ENCODE results near the gene WIPI1.

DNA sequence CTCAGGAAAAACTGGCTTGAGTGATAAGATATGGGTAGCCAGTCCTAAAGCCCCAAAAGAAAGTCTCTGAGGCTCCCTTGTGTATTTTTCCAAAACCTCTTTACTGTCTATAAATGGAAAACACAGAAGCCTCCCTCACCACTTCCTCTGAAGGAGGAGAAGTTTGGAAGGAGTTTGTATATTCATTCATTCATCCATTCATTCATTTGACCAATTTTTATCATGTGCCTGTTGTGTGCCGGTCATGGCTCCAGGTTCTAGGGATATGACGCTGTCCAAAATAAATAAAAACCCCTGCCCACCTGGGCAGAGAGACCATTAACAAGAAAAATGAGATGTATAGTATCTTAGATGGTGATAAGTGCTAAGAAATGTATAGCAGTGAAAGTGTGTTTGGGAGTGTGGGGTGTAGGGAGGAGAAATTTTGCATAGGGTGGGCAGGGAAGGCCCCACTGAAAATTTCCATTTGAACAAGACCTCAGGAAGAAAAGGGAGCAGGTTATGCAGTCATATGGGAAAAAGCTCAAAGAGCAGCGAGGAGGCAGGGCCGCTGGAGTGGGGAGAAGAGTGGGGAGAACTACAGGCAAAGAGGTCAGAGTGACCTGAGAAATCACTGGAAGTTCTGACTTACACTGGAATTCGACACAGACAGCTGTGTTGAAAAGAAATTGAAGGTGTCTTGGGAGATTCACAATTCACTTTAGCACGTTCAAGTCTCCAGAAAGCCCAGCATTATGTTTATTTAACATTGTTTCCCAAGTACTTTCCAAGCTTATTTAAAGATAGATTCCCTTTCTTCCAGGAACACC lies 6.1 kb upstream of the WIPI1 start:
- TF ChIP-seq, protein P1, sequence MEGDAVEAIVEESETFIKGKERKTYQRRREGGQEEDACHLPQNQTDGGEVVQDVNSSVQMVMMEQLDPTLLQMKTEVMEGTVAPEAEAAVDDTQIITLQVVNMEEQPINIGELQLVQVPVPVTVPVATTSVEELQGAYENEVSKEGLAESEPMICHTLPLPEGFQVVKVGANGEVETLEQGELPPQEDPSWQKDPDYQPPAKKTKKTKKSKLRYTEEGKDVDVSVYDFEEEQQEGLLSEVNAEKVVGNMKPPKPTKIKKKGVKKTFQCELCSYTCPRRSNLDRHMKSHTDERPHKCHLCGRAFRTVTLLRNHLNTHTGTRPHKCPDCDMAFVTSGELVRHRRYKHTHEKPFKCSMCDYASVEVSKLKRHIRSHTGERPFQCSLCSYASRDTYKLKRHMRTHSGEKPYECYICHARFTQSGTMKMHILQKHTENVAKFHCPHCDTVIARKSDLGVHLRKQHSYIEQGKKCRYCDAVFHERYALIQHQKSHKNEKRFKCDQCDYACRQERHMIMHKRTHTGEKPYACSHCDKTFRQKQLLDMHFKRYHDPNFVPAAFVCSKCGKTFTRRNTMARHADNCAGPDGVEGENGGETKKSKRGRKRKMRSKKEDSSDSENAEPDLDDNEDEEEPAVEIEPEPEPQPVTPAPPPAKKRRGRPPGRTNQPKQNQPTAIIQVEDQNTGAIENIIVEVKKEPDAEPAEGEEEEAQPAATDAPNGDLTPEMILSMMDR (optimal IDR thresholded peaks at IDR 0.05 in 1 of 3, IDR thresholded peaks at IDR 0.05 in 1 of 3, conservative IDR thresholded peaks at IDR 0.05 in 1 of 3; ENCODE audit: extremely low read depth in 1 of 3, insufficient read depth in 2 of 3, low read length in 3 of 3): no peak
- TF ChIP-seq EZH2 (IDR thresholded peaks at IDR 0.05; ENCODE audit: low read length): no peak

Measured in keratinocyte (primary cell).